Stimulated activated CD4-positive, alpha-beta T cell treated with anti-CD3 and anti-CD28 coated beads, Interleukin-2, amount 100 ng/mL, for 4 hours (primary cell): ENCODE data around the gene CDK12.
"Not testable (repeated sequence)": the region's sequence is repeated elsewhere in the genome, so short reads cannot be mapped to it uniquely, and the experiment has no call there.

Experiments used
- DNase-seq: peaks from one replicate; pipeline ENCODE4 v3.0.0-alpha.2; 2020; ENCODE audit warnings: low read depth

The CDK12 gene

GRCh38 chr17:39507511-39507910, 46.2 kb downstream of the CDK12 start:
- no peak for DNase-seq

DNA sequence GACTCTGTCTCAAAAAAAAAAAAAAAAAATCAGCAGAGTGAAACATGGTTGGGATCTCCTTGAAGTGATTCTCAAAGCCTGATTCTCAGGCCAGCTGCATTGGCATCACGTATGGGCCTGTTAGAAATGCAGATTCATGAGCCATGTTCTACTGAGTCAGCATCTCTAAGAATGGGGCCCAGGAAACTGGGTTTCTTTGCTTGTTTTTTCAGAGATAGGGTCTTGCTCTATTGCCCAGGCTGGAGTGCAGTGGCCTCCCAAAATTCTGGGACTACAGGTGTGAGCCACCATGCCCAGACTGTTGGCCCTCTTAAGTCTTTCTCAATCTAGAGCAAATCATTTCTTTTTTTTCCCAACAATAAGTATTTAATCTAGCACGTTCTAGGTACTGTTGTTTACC, 47.7 kb downstream of the CDK12 start:
- DNase-seq: no peak

- DNase-seq: no peak
Measured at GRCh38 chr17:39513309-39513708, 52.0 kb downstream of the CDK12 start.

GRCh38 chr17:39513915-39514314, 52.6 kb downstream of the CDK12 start:
- DNase-seq: no peak

GRCh38 chr17:39517224-39517623, 55.9 kb downstream of the CDK12 start:
- DNase-seq: no peak

DNA sequence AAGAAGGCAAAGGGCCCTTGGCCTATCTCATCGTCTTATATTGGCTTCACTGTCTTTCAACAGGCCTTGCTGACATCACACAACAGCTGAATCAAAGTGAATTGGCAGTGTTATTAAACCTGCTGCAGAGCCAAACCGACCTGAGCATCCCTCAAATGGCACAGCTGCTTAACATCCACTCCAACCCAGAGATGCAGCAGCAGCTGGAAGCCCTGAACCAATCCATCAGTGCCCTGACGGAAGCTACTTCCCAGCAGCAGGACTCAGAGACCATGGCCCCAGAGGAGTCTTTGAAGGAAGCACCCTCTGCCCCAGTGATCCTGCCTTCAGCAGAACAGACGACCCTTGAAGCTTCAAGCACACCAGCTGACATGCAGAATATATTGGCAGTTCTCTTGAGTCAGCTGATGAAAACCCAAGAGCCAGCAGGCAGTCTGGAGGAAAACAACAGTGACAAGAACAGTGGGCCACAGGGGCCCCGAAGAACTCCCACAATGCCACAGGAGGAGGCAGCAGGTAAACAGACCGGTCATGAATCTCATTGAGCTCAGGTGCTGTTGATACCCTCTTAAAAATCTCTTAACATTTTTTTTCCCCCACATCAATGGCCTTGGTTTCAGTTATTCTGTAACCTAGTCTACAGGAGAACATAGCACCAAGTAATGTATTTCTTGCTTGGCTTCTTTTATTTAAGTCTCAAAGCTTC, 64.7 kb downstream of the CDK12 start:
- no peak for DNase-seq

DNA sequence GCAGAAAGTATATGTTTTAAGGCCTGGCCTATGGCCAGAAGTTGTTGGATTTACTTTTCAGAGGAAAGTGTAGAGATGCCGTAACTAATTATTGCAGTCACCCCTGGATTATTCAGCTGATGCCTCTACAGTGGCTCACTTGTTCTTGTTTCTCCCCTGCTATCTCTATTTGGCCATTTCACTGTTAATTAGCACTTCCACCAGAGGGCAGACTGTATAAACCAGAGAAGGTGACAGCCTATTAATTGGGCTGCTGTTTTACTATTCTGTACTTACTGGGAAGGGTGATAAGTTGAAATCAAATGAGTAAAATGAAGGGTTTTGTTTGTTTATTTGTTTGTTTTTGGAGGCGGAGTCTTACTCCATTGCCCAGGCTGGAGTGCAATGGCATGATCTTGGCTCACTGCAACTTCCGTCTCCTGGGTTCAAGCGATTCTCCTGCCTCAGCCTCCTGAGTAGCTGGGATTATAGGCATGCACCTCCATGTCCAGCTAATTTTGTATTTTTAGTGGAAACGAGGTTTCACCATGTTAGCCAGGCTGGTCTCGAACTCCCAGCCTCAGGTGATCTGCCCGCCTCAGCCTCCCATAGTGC, 66.0 kb downstream of the CDK12 start:
- no peak for DNase-seq

DNA sequence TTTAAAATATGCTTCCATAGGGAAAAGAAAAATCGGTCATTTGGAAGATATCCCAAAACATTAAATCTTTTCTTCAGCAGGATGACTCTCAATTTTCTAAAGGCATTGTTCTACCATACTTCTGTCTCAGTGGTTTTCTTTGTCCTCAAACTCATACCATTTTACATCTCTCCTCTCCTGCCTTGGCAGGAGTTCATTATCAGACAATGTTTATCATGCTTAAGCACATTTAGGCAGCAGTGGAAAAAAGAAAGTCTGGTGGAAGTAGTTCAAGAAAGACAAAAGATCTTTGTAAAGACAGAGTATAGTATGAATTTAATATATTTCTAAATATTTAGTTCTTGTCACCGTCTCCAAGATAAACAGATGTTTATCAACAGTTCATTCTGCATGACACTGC, 68.2 kb downstream of the CDK12 start:
- DNase-seq: no peak

DNA sequence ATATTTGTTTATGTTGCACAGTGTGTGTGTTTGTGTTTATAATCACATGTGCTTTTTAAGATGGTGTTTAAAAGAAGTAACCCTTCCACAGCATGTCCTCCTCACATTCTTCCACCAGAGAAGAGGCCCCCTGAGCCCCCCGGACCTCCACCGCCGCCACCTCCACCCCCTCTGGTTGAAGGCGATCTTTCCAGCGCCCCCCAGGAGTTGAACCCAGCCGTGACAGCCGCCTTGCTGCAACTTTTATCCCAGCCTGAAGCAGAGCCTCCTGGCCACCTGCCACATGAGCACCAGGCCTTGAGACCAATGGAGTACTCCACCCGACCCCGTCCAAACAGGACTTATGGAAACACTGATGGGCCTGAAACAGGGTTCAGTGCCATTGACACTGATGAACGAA, 69.2 kb downstream of the CDK12 start:
- no peak for DNase-seq

GRCh38 chr17:39531252-39531651, 70.0 kb downstream of the CDK12 start:
- DNase-seq: no peak

GRCh38 chr17:39533891-39534290, 72.6 kb downstream of the CDK12 start:
- DNase-seq: no peak

DNA sequence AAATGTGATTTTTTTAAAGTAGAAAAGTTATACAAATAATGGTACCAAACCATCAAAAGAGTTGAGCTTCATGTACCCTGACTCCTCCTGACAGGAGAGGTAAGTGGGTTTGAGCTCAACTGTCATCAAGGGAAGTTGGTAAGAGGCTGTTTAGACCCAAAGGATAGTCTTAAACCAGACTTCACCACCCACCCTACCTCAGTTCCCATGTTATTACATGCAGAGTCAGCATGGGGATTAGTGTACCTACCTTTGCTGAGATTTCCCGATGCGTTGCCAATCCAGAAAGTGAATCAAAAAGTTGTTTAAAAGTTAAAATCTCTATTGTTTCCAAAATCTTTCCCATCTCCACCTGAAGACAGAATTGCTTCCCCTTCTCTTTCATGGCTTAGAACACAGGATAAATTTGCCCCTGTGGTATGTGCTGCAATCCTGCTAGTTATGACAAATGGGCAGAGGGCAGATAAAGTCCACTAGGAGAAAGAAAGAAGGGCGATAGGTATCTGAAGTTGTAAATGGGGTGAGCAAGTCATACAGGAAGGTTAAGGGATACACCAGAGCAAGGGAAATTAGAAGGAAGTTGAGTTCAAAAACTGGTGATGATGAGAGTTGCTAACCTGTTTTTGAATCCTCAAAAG, 73.6 kb downstream of the CDK12 start:
- DNase-seq: no peak

- no peak for DNase-seq
Measured at GRCh38 chr17:39536468-39536867, 75.2 kb downstream of the CDK12 start.

DNA sequence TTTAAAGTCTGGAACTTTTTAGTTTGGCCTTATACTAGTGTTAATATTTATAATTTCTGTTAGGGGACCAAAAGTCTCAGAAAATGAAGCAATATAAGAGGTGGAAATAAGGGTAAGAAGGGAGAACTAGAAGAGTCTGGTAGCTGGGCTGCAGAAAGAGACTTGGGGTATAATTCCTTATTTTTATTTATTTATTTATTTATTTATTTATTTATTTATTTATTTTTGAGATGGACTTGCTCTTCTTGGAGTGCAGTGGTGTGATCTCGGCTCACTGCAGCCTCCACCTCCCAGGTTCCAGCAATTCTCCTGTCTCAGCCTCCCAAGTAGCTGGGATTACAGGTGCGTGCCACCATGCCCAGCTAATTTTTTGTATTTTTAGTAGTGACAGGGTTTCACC, 76.1 kb downstream of the CDK12 start:
- DNase-seq: not testable (repeated sequence)

DNA sequence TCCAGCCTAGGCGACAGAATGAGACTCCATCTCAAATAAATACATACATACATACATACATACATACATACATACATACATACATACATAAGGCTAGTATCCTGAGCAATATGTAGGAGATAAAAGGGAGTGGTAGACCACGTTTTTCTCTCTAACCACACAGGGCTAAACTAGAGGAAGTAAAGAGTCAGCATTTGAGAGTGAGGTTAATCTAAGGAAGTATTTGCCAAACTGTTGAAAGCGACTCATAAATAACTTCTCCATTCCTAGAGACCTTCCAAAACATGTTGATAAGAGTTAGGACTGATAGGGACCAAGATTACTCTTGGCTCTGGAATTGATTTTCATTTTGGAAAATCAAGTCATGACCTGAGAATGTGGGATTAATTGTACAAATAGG, 77.6 kb downstream of the CDK12 start:
- no peak for DNase-seq

DNA sequence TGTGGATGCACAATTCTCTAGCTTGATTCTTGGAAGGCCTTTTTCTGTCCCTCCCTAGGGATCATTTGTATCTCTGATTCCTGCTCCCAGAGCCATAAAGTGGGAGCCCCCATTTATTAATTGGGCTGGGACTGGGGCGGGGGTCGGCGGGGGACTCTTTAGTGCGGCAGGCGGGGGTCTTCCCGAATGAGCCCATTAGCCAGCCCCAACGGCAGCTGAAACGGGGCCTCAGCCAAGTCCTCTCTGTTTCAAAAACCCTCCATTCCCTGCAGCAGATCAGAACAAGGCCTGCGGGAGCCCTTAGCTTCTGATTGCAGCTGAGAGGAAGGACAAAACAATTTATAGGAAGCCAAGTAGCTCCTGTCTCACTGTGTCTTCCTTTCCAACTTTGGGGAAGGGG, 79.3 kb downstream of the CDK12 start:
- DNase-seq: no peak

DNA sequence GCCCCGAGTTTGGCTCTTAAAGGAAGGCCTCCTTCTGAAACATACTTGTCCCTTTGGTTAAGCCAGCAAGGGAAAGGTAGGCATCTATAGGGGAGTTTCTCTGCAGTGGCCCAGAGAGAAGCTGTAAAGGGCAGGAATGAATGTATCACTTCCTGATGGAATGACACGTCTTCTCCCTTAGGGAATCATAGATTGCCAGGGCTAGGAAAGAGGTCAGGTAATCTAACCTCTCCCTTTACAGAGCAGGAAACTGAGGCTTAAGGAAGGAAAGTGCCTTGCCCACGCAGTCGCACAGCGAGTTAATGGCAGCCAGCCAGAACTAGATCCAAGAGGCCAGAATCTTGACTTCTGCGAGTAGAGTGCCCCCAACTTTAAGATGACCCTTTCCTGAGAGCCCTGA, 80.4 kb downstream of the CDK12 start:
- DNase-seq: no peak

DNA sequence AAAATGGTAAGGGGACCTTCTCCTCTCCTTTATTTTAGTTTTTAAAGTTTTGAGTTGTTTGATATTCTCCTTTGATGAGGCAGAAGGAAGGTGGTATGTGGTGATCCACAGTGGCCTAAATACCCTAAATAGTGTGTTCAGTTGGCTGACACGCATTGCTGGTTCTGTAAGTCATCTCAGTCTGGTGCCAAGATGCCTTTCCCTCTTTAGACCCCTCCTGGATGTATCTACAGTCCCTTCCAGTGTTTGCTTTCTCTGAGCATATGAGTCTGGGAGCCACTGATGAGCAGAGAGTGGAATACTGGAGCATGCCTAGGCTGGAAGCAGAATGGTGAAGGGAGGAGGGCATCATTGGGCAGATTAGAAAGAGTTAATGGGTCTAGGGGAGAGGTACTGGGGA, 81.9 kb downstream of the CDK12 start:
- DNase-seq: no peak

GRCh38 chr17:39543664-39544063, 82.4 kb downstream of the CDK12 start:
- no peak for DNase-seq

GRCh38 chr17:39544361-39544760, 83.1 kb downstream of the CDK12 start:
- not testable (repeated sequence) for DNase-seq

GRCh38 chr17:39547713-39548478, 86.6 kb downstream of the CDK12 start:
- peak; percentile 53 for DNase-seq

DNA sequence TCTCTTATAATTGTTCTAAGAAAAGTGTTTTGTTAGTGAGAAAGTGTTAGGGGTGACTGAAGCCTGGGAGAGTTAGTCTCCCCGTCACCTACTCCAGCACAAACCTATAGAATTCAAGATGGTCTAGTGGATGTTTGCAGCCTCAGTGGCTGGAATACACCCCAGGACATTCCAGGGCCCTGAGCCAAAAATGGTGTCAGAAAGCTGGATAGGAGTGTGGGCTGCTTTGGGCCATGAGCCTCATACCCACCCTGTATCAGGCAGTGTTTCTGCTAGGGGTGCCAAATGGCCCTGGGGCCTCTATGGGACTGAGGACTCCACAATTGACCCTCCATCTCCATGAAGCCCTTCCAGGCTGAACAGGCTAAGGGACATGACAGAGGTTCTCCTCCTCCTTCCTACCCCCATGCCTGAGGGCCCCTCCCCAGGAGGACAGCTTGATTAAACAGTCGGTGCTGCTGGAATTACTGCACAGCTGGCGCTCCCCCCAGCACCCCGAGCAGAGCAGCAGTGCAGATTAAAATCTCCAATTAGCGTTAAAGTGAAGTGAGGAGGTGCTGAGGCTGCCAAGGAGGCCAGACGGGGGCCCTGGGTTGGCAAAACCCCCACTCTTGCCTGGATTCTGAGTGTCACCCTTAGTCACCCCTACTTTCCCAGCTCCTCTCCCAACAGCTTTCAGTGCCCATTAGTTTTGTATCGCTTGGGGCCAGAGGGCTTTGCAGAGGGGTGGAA, 87.4 kb downstream of the CDK12 start:
- no peak for DNase-seq
